ENCODE data around the gene PRKAR1B. TPM values are rescaled to one million over a fixed set of nuclear protein-coding genes. Genes with fewer than 3 reads are reported as not detected.

Gene PRKAR1B
- polyA plus RNA-seq, 1 of the 3 experiments (the other 2 are of a cell fraction) = 63.7 TPM

GRCh38 chr7:542713-543500, 184.2 kb downstream of the PRKAR1B start (continued):
- TF ChIP-seq, protein P1, sequence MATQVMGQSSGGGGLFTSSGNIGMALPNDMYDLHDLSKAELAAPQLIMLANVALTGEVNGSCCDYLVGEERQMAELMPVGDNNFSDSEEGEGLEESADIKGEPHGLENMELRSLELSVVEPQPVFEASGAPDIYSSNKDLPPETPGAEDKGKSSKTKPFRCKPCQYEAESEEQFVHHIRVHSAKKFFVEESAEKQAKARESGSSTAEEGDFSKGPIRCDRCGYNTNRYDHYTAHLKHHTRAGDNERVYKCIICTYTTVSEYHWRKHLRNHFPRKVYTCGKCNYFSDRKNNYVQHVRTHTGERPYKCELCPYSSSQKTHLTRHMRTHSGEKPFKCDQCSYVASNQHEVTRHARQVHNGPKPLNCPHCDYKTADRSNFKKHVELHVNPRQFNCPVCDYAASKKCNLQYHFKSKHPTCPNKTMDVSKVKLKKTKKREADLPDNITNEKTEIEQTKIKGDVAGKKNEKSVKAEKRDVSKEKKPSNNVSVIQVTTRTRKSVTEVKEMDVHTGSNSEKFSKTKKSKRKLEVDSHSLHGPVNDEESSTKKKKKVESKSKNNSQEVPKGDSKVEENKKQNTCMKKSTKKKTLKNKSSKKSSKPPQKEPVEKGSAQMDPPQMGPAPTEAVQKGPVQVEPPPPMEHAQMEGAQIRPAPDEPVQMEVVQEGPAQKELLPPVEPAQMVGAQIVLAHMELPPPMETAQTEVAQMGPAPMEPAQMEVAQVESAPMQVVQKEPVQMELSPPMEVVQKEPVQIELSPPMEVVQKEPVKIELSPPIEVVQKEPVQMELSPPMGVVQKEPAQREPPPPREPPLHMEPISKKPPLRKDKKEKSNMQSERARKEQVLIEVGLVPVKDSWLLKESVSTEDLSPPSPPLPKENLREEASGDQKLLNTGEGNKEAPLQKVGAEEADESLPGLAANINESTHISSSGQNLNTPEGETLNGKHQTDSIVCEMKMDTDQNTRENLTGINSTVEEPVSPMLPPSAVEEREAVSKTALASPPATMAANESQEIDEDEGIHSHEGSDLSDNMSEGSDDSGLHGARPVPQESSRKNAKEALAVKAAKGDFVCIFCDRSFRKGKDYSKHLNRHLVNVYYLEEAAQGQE (IDR thresholded peaks at IDR 0.05; ENCODE audit: low read depth, low read length) = peak; percentile 64; the same call in 1 of the 2 replicates
- peak in 1 of 2 experiments; percentile 66; a peak in 1 of 4 replicates for TF ChIP-seq EP300 (IDR thresholded peaks at IDR 0.05; ENCODE audit: borderline replicate concordance in 1 of 2, low read depth in 1 of 2, low read length in 1 of 2)

DNA sequence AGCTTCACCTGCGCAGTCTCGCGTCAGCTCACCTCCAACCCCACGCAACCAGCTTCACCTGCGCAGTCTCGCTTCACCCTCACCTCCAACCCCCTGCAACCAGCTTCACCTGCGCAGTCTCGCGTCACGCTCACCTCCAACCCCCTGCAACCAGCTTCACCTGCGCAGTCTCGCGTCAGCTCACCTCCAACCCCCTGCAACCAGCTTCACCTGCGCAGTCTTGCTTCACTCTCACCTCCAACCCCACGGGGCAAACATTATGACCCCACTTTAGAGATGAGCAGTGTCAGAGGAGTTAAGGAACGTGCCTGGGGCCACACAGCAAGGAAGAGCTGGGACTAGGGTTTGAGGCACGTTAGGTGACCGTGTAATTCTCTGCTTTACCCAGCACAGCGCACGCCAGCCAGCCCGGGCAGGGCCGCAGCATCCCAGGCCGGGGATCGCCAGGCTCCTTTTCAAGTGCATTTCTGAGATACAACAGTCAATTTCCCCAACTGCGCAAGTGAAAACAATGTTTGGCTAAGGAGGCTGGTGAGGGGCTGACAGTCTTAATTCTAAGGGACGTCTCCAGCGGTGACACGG, 184.9 kb downstream of the PRKAR1B start:
- CTCF ChIA-PET = interaction anchor here (1.7 kb wide), 1 partner anchor 11 kb away, joined by 5 read pairs; no protein-coding TSS in a partner anchor
- WGBS (ENCODE audit: low lambda C conversion rate) = 88% methylated on average over 27 of the region's 28 CpGs
- H3K4me2 ChIP-seq = peak overlapping the region; percentile 35; the same call in 1 of the 2 replicates
- POLR2A ChIA-PET = interaction anchor here (1.2 kb wide), 1 partner anchor 184 kb away, joined by 3 read pairs; no protein-coding TSS in a partner anchor
- TF ChIP-seq, protein P2, sequence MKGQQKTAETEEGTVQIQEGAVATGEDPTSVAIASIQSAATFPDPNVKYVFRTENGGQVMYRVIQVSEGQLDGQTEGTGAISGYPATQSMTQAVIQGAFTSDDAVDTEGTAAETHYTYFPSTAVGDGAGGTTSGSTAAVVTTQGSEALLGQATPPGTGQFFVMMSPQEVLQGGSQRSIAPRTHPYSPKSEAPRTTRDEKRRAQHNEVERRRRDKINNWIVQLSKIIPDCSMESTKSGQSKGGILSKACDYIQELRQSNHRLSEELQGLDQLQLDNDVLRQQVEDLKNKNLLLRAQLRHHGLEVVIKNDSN (IDR thresholded peaks at IDR 0.05; ENCODE audit: borderline replicate concordance, low read depth) = no peak
- TF ChIP-seq SMC3 (IDR thresholded peaks at IDR 0.05; ENCODE audit: low read depth, low read length) = no peak
- H3K9me3 ChIP-seq = no peaks in the 10 kb centered on the region
- H3K27me3 ChIP-seq (ENCODE audit: insufficient read depth) = no peaks in the 10 kb centered on the region
- peaks cover 5 to 34% of the 10 kb centered on the region in 2 experiments; a peak in 3 of 4 replicates for H3K4me1 ChIP-seq (ENCODE audit: control insufficient read depth in 1 of 2, insufficient read depth in 2 of 2, low read depth in 1 of 2, low read length in 1 of 2)
- no peaks in the 10 kb centered on the region for H3K36me3 ChIP-seq (replicated peaks in 1 of 2; ENCODE audit: control insufficient read depth in 1 of 2, insufficient read depth in 2 of 2, low read length in 1 of 2)
- peaks cover 13% of the 10 kb centered on the region for H3F3A ChIP-seq (replicated peaks; ENCODE audit: insufficient read depth)
- no peaks in the 10 kb centered on the region for H3K79me2 ChIP-seq (ENCODE audit: insufficient read depth)
- H2AFZ ChIP-seq (ENCODE audit: low read depth) = 0 out of 2 replicates have a peak overlapping the region, but pooled peaks have one; percentile 7
- H3K4me3 ChIP-seq (ENCODE audit: low read depth in 2 of 2, low read length in 1 of 2) = no peak overlapping the region
- peak overlapping the region in 1 of 2 experiments; percentile 85; a peak in 2 of 4 replicates for H3K27ac ChIP-seq (ENCODE audit: low read depth in 2 of 2, low read length in 1 of 2)
- no peak for DNase-seq
- H3K9ac ChIP-seq = peak overlapping the region; percentile 60; the same call in 1 of the 2 replicates
- no peaks in the 10 kb centered on the region for H4K20me1 ChIP-seq (ENCODE audit: insufficient read depth)
- no peaks in the 10 kb centered on the region for H3K9me2 ChIP-seq

DNA sequence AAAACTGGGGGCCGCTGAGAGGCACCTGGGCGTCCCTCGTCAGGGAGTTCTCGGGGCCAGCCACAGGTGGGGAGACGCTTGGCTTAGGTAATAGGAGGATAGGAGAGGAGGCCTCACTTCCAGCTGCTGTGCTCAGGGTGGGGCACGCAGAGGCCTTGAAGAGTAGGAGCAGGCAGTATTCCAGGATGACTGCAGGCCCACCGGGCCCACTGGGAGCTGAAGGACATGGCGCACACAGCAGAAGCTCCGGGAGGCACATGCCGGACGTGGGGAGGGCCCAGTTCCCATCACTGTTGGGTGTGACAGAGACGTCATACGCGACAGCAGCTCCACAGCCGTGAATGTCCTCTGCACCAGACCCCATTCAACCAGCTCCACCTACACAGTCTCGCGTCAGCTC, 185.4 kb downstream of the PRKAR1B start:
- Histone ChIP-seq H3K27me3 (ENCODE audit: insufficient read depth) (no peaks in the 10 kb centered on the region), H3K36me3 (replicated peaks in 1 of 2; ENCODE audit: control insufficient read depth in 1 of 2, insufficient read depth in 2 of 2, low read length in 1 of 2) (no peaks in the 10 kb centered on the region), H3K9me2 (no peaks in the 10 kb centered on the region), H3K4me2 (no peak overlapping the region), H3K4me1 (ENCODE audit: control insufficient read depth in 1 of 2, insufficient read depth in 2 of 2, low read depth in 1 of 2, low read length in 1 of 2) (peaks cover 5 to 34% of the 10 kb centered on the region in 2 experiments; a peak in 3 of 4 replicates), H3K4me3 (ENCODE audit: low read depth in 2 of 2, low read length in 1 of 2) (no peak overlapping the region), H3K79me2 (ENCODE audit: insufficient read depth) (no peaks in the 10 kb centered on the region), H3K9ac (no peak overlapping the region), H2AFZ (ENCODE audit: low read depth) (no peak overlapping the region), H3K9me3 (no peaks in the 10 kb centered on the region), H3F3A (replicated peaks; ENCODE audit: insufficient read depth) (peaks cover 11% of the 10 kb centered on the region), H3K27ac (ENCODE audit: low read depth in 2 of 2, low read length in 1 of 2) (no peak overlapping the region), H4K20me1 (ENCODE audit: insufficient read depth) (no peaks in the 10 kb centered on the region)
- 97% methylated on average over 17 of the region's 17 CpGs for WGBS (ENCODE audit: low lambda C conversion rate)
- no peak for TF ChIP-seq FOXJ3 (CRISPR knock-in tag; IDR thresholded peaks at IDR 0.05)
- TF ChIP-seq GABPA (IDR thresholded peaks at IDR 0.05; ENCODE audit: low read depth) = no peak
- TF ChIP-seq FOXM1 (IDR thresholded peaks at IDR 0.05; ENCODE audit: low read depth) = no peak
- TF ChIP-seq JUND (IDR thresholded peaks at IDR 0.05) = no peak
- TF ChIP-seq MXI1 (IDR thresholded peaks at IDR 0.05; ENCODE audit: low read depth, low read length) = no peak
- TF ChIP-seq USF2 (IDR thresholded peaks at IDR 0.05; ENCODE audit: borderline replicate concordance, low read depth, low read length) = no peak
- DNase-seq = no peak
- ChIA-PET CTCF (no interaction called here), POLR2A (interaction anchor here (1.2 kb wide), 1 partner anchor 184 kb away, joined by 3 read pairs; no protein-coding TSS in a partner anchor)
